IMR-90 (cell line): ENCODE measurements around the gene PLCL2. TPM values are rescaled to one million over a fixed set of nuclear protein-coding genes. Genes with fewer than 3 reads are reported as not detected.

ENCODE experiments used
- ATAC-seq: fragments of 200-7000 bp; cut with Tn5 transposase; 2 replicates; pipeline ENCODE4 v1.9.1; 2020; ENCODE audit warnings: low read depth, mild to moderate bottlenecking, moderate library complexity
- BruUV-seq: library from RNA; stranded (reverse); fragments of 400-500 nt; replicated peaks from 2 replicates; lab custom pipeline; 2021; lab: Mats Ljungman, UMichigan
- CTCF ChIA-PET: fragments of 300-600 bp; formaldehyde crosslinking; extraction: SDS; loops from one replicate; lab custom pipeline; 2021; ENCODE audit warnings: antibody characterized with exemption; lab: Yijun Ruan, JAX
- POLR2A ChIA-PET: fragments of 300-600 bp; sonication (Branson Sonifier 250); formaldehyde crosslinking; loops from one replicate; lab custom pipeline; 2022; ENCODE audit warnings: antibody characterized with exemption; ENCODE audit not compliant: unreplicated experiment; lab: Charles Lee
- DNase-seq: peaks from one replicate; pipeline ENCODE4 v3.0.0; 2013
- H2AFZ ChIP-seq: replicated peaks from 2 replicates; pipeline ENCODE3; 2013; ENCODE audit warnings: low read length, mild to moderate bottlenecking; ENCODE audit not compliant: poor library complexity
- H2AK5ac ChIP-seq: 2 replicates; pipeline ENCODE4 v1.6.1; 2013; ENCODE audit warnings: low read depth, low read length, inconsistent platforms
- H2AK9ac ChIP-seq: replicated peaks from 2 replicates; pipeline ENCODE3; 2013; ENCODE audit warnings: mild to moderate bottlenecking, low read depth, low read length, moderate library complexity; ENCODE audit not compliant: poor library complexity
- H2BK120ac ChIP-seq: 2 replicates; pipeline ENCODE4 v1.6.1; 2013; ENCODE audit warnings: low read depth, low read length, inconsistent platforms
- H2BK15ac ChIP-seq: 3 replicates; pipeline ENCODE4 v1.6.1; 2013; ENCODE audit warnings: low read depth, low read length, inconsistent platforms
- H2BK20ac ChIP-seq: 2 replicates; pipeline ENCODE4 v1.6.1; 2013; ENCODE audit warnings: low read depth, mild to moderate bottlenecking, inconsistent platforms, low read length, moderate library complexity
- H2BK5ac ChIP-seq: 2 replicates; pipeline ENCODE4 v1.6.1; 2013; ENCODE audit warnings: mild to moderate bottlenecking, low read depth, low read length, inconsistent platforms; ENCODE audit not compliant: poor library complexity, severe bottlenecking
- H3K14ac ChIP-seq: replicated peaks from 2 replicates; pipeline ENCODE4 v1.6.1; 2013; ENCODE audit warnings: low read depth, low read length, inconsistent platforms
- H3K18ac ChIP-seq: 2 replicates; pipeline ENCODE4 v1.6.1; 2013; ENCODE audit warnings: low read depth, low read length, control low read depth
- H3K23ac ChIP-seq: 2 replicates; pipeline ENCODE4 v1.6.1; 2013; ENCODE audit warnings: low read depth, low read length, inconsistent platforms
- H3K27ac ChIP-seq: 2 replicates; pipeline ENCODE4 v1.5.1; 2013; ENCODE audit warnings: mild to moderate bottlenecking, control low read depth, low read length; ENCODE audit not compliant: insufficient read depth
- H3K27me3 ChIP-seq: 2 replicates; pipeline ENCODE4 v1.6.1; 2013; ENCODE audit warnings: low read length; ENCODE audit not compliant: control insufficient read depth, insufficient read depth
- H3K36me3 ChIP-seq: 2 replicates; pipeline ENCODE4 v1.6.1; 2013; ENCODE audit warnings: low read length, mixed read lengths; ENCODE audit not compliant: control insufficient read depth, insufficient read depth
- H3K4ac ChIP-seq: 2 replicates; pipeline ENCODE4 v1.6.1; 2013; ENCODE audit warnings: low read depth, low read length, inconsistent platforms
- H3K4me1 ChIP-seq: 2 replicates; pipeline ENCODE4 v1.6.1; 2013; ENCODE audit warnings: low read length, mixed read lengths; ENCODE audit not compliant: control insufficient read depth, insufficient read depth
- H3K4me2 ChIP-seq: 2 replicates; pipeline ENCODE4 v1.6.1; 2013; ENCODE audit warnings: low read depth, mild to moderate bottlenecking, control low read depth, low read length, moderate library complexity
- H3K4me3 ChIP-seq: 2 replicates; pipeline ENCODE4 v1.5.1; 2013; ENCODE audit warnings: low read depth, mild to moderate bottlenecking, control low read depth, low read length, moderate library complexity; ENCODE audit not compliant: insufficient read depth
- H3K56ac ChIP-seq: 2 replicates; pipeline ENCODE4 v1.6.1; 2013; ENCODE audit warnings: low read length, inconsistent platforms; ENCODE audit not compliant: insufficient read depth; ENCODE audit errors: extremely low read depth
- H3K79me1 ChIP-seq, 2 experiments: 2 replicates each; pipeline ENCODE4 v1.6.1; 2013; ENCODE audit warnings: low read length in 2 of 2, inconsistent platforms in 1 of 2, low read depth in 1 of 2
- H3K9ac ChIP-seq: 2 replicates; pipeline ENCODE4 v1.6.1; 2013; ENCODE audit warnings: low read depth, low read length, control low read depth
- H3K9me1 ChIP-seq: 2 replicates; pipeline ENCODE4 v1.6.1; 2013; ENCODE audit warnings: low read length, inconsistent platforms; ENCODE audit not compliant: insufficient read depth
- H3K9me3 ChIP-seq: 2 replicates; pipeline ENCODE4 v1.6.1; 2013; ENCODE audit warnings: low read length; ENCODE audit not compliant: control insufficient read depth, insufficient read depth
- H4K20me1 ChIP-seq: 2 replicates; pipeline ENCODE4 v1.6.1; 2013; ENCODE audit warnings: low read length, inconsistent platforms; ENCODE audit not compliant: insufficient read depth
- H4K5ac ChIP-seq: 2 replicates; pipeline ENCODE4 v1.6.1; 2013; ENCODE audit warnings: mild to moderate bottlenecking, low read depth, low read length, control low read depth
- H4K8ac ChIP-seq, 2 experiments: 2 replicates each; pipeline ENCODE4 v1.6.1; 2013; ENCODE audit warnings: low read depth in 2 of 2, low read length in 2 of 2, control low read depth in 1 of 2, inconsistent platforms in 1 of 2
- H4K91ac ChIP-seq: 2 replicates; pipeline ENCODE4 v1.6.1; 2013; ENCODE audit warnings: low read depth, low read length, inconsistent platforms; ENCODE audit not compliant: insufficient read depth
- CEBPB ChIP-seq: IDR thresholded peaks from 2 replicates; pipeline ENCODE4 v1.6.1; 2012; ENCODE audit warnings: low read depth, low read length, improper control_type of control experiment
- CHD1 ChIP-seq: IDR thresholded peaks from 2 replicates; pipeline ENCODE4 v1.6.1; 2012; ENCODE audit warnings: low read depth, low read length, improper control_type of control experiment
- ELK1 ChIP-seq: fragments of 150-350 bp; IDR thresholded peaks from 2 replicates; pipeline ENCODE4 v1.6.1; 2016; ENCODE audit warnings: low read depth, mild to moderate bottlenecking, low read length, moderate library complexity, borderline replicate concordance
- FOS ChIP-seq: fragments of 150-350 bp; IDR thresholded peaks from 2 replicates; pipeline ENCODE4 v1.6.1; 2016; ENCODE audit warnings: low read depth, low read length
- MXI1 ChIP-seq: IDR thresholded peaks from 2 replicates; pipeline ENCODE4 v1.6.1; 2012; ENCODE audit warnings: low read depth, mild to moderate bottlenecking, low read length, moderate library complexity, borderline replicate concordance
- NFE2L2 ChIP-seq: fragments of 150-350 bp; IDR thresholded peaks from 2 replicates; pipeline ENCODE4 v1.6.1; 2016; ENCODE audit warnings: low read depth, mild to moderate bottlenecking, low read length
- POLR2A ChIP-seq: IDR thresholded peaks from 2 replicates; pipeline ENCODE4 v1.6.1; 2012; ENCODE audit warnings: mild to moderate bottlenecking, low read depth, low read length
- RAD21 ChIP-seq: IDR thresholded peaks from 2 replicates; pipeline ENCODE4 v1.6.1; 2012; ENCODE audit warnings: low read length, improper control_type of control experiment
- RCOR1 ChIP-seq: IDR thresholded peaks from 2 replicates; pipeline ENCODE4 v1.6.1; 2012; ENCODE audit warnings: mild to moderate bottlenecking, low read length, improper control_type of control experiment; ENCODE audit not compliant: insufficient replicate concordance
- RFX5 ChIP-seq: IDR thresholded peaks from 2 replicates; pipeline ENCODE4 v1.8.0; 2012; ENCODE audit warnings: low read depth, mild to moderate bottlenecking, low read length, moderate library complexity
- USF2 ChIP-seq: fragments of 150-350 bp; IDR thresholded peaks from 2 replicates; pipeline ENCODE4 v1.6.1; 2017; ENCODE audit warnings: mild to moderate bottlenecking, antibody characterized with exemption, low read length, low read depth
- WGBS, 2 experiments: methylation state at CpG; one replicate each; pipeline versions ENCODE4 v1.1.5 to v1.1.7; 2013; ENCODE audit warnings: missing lambda C conversion rate in 2 of 2; ENCODE audit not compliant: insufficient read length in 1 of 2; ENCODE audit errors: extremely low coverage in 2 of 2; 5-methylcytosine and 5-hydroxymethylcytosine counted together
- dilution Hi-C: fragments of 300-500 bp; cut with HindIII; formaldehyde crosslinking; loops from one replicate; pipeline ENCODE4 v1.14.3; 2018; ENCODE audit warnings: low sequenced_read_pairs; ENCODE audit not compliant: unreplicated experiment
- in situ Hi-C: fragments of 300-500 bp; cut with MboI; formaldehyde crosslinking; loops from 3 replicates; pipeline ENCODE4 v1.14.3; 2019; ENCODE audit warnings: low sequenced_read_pairs, inconsistent platforms, mixed read lengths
- intact Hi-C: fragments of 100-400 bp; cut with micrococcal nuclease; formaldehyde crosslinking; loops from 2 replicates; pipeline ENCODE4 v1.10.0; 2022
- polyA plus RNA-seq, 3 experiments: library from polyadenylated mRNA; depleted of rRNA; stranded (reverse); fragments of >200 nt; gene quantifications; 2 replicates each; pipeline ENCODE4 v1.2.3, GENCODE V29; 2012; ENCODE audit warnings: low replicate concordance in 1 of 3
- total RNA-seq: library from RNA; depleted of rRNA; stranded (reverse); fragments of >200 nt; gene quantifications from 2 replicates; pipeline ENCODE4 v1.2.3, GENCODE V29; 2012

Gene PLCL2
- total and polyA plus RNA-seq, 2 of the 4 experiments (the other 2 are of a cell fraction), result 0.92 to 3.8 TPM

- Histone ChIP-seq H2BK20ac (no peak overlapping the region), H3K9me1 (no peaks in the 10 kb centered on the region), H3K4me2 (no peak overlapping the region), H3K27me3 (no peaks in the 10 kb centered on the region), H4K5ac (no peak overlapping the region), H2AK9ac (no peak overlapping the region), H3K36me3 (no peaks in the 10 kb centered on the region), H3K56ac (no peak overlapping the region), H3K14ac (no peak overlapping the region), H3K9ac (no peak overlapping the region), H3K9me3 (no peaks in the 10 kb centered on the region), H2BK15ac (no peak overlapping the region), H2AK5ac (no peak overlapping the region), H3K27ac (no peak overlapping the region), H4K8ac (no peak overlapping the region), H3K4ac (no peak overlapping the region), H2BK5ac (no peak overlapping the region), H3K79me1 (no peaks in the 10 kb centered on the region), H4K20me1 (no peaks in the 10 kb centered on the region), H4K91ac (no peak overlapping the region), H3K23ac (no peak overlapping the region), H3K18ac (no peak overlapping the region), H2AFZ (no peak overlapping the region), H3K4me3 (no peak overlapping the region), H2BK120ac (no peak overlapping the region), H3K4me1 (no peaks in the 10 kb centered on the region)
- BruUV-seq, result no TSS peak
- in situ Hi-C loops (no loop called here), intact Hi-C loops (no loop called here), dilution Hi-C loops (no loop called here)
- ChIA-PET POLR2A (no interaction called here), CTCF (interaction anchor here (0.6 kb wide), 1 partner anchor 55 kb away, joined by 3 read pairs; no protein-coding TSS in a partner anchor)
- DNase-seq, result no peak
- TF ChIP-seq FOS, result no peak
- TF ChIP-seq RCOR1, result no peak
- TF ChIP-seq CHD1, result no peak
- TF ChIP-seq ELK1, result no peak
- no peak for TF ChIP-seq POLR2A
- TF ChIP-seq RFX5, result no peak
- TF ChIP-seq CEBPB, result no peak
- no peak for TF ChIP-seq RAD21
- TF ChIP-seq MXI1, result no peak
- TF ChIP-seq USF2, result no peak
- no peak for TF ChIP-seq NFE2L2
- no peak for ATAC-seq
- 100% methylated on average over 1 of the region's 2 CpGs; no CpG with 5 or more reads in 1 of the 2 experiments for WGBS, 2 experiments
Measured at GRCh38 chr3:16985608-16986007, 100.9 kb downstream of the PLCL2 start.
